HG02970 (cell line): ENCODE measurements around the gene LMTK2.

Source experiments
- ATAC-seq: cut with Tn5 transposase; IDR thresholded peaks from one replicate; pipeline ENCODE4 v1.9.1; 2021; ENCODE audit warnings: mild to moderate bottlenecking, moderate library complexity, moderate number of reproducible peaks; ENCODE audit not compliant: unreplicated experiment, low FRiP score

The LMTK2 gene

DNA sequence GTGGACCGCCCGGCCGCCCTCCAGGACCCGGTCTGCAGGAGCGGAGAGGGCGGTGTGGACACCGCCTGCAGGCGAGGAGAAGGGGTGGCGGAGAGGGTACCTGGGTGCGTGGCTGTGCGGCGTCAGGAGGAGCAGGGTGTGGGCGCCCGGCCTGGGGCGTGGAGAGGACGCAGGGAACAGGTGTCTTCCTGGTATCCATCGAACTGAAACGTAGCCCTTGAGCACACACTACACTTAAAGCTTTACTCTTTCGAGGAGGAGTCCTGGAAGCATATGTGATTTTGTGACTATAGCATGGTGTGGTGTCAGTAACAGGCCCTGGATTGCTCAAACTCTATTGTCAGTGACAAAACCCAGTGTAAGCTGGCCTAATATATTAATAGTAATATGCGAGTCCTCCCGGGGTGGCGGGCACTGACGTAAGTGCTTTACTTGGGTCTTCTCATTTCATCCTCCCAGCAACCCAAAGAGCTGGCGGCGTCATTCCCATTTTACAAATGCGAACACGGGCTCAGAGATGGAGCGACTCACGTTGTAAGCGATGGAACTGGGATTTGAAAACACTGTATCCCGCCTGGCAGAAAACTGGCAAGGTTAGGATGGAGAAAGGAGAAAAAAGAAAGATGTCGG is 145.9 kb downstream of the LMTK2 start:
- no peak for ATAC-seq

DNA sequence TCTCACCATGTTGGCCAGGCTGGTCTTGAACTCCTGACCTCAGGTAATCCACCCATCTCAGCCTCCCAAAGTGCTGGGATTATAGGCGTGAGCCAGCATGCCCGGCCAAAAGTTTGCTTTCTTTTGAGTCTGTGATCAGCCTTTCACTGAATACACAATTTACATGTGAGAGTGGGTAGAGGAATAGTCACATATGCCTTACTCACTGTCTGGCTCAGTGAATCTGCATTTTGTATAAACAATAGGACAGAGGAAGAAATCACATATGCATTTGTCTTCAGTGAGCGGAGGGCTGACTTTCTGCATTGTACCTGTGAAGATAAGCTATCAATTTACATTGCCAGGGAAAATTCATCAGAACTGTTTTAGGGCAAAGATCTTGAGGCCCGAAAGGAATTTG is 147.9 kb downstream of the LMTK2 start:
- no peak for ATAC-seq

DNA sequence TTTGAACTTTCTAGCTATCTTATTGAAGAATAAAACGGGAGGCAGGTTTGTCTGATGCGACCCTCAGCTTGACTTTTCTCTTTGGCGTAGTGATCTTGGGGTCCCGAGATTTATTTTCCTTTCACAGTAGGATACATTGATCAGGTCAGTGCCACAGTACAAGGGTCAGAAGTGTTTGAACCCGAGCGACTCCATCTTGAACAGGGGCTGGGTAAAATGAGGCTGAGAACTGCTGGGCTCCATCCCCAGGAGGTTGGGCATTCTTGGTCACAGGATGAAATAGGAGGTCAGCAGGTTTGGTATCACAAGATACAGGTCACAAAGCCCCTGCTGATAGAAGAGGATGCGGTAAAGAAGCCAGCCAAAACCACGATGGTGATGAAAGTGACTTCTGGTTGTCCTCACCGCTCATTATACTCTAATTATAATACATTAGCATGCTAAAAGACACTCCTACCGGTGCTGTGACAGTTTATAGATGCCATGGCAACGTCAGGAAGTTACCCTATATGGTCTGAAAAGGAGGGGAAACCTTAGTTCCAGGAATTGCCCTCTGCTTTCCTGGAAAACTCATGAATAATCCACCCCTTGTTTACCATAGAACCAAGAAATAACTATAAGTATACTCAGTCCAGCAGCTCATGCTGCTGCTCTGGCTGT is 148.4 kb downstream of the LMTK2 start:
- no peak for ATAC-seq

DNA sequence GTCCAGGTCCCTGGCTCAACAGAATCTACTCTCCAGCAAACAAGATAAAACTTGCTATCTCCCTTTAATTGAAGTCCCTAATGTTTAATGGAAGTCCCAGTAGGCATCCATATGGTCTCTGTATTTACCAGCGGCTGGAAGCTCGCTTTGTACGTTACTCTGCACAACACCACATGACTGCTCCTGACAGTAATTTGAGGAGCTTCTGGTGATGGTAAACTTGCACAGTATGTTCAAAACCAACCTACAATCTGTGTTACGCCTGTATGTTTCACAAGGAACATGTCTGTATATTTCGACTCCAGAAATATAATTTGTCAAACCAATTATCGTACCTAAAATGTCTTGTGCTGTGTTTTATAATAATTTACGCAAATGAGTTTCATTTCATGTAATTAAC is 149.8 kb downstream of the LMTK2 start:
- ATAC-seq, result no peak

DNA sequence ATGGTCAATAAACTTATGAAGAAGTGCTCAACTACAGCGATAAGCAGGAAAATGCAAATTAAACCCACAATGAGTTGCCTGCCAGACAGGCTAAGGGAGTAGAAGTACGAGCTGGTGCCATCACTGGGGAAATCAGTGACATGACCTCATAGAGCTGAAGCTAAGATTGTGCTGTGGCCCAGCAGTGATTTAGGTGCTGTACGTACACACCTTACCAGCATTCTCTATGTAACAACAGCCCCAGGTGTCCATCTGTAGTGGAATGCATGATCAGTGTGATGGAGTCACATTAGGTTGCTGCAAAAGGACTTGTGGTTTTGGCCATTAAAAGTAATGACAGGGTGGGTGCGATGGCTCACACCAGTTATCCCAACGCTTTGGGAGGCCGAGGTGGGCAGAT is 151.0 kb downstream of the LMTK2 start:
- no peak for ATAC-seq
